SU-DHL-6 (cell line): ENCODE results near the gene NR5A2.

ENCODE experiments used
- EZH2phosphoT487 ChIP-seq: fragments of 200-600 bp; sonication (generic), shearing (Covaris generic); conservative IDR thresholded peaks from 2 replicates; pipeline ENCODE4 v1.6.1; 2018; ENCODE audit warnings: mild to moderate bottlenecking, antibody characterized with exemption, low read length, moderate library complexity, mixed read lengths
- TF ChIP-seq, protein P1 (sequence below): fragments of 200-600 bp; sonication (generic); IDR thresholded peaks from one replicate; pipeline ENCODE4 v1.5.1; 2017; ENCODE audit warnings: antibody characterized with exemption, mild to moderate bottlenecking, low read length, moderate library complexity; ENCODE audit not compliant: insufficient read depth, poor library complexity, severe bottlenecking

DNA sequence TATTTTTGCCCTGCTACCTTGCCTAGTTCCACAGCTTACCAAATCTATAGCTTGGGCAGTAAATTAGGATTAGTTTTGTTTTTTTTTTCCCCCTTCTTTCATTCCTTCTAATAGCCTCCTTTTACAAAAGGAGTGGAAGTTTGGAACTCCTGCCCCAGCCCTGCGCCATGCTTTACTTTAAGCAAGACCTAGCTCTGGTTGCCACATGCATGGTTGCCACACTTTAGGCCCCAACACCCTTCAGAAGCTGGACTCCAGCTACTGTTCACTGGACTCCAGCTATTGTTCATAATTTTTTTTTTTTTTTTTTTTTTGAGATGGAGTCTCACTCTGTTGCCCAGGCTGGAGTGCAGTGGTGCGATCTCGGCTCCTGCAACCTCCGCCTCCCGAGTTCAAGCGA is 115.8 kb downstream of the NR5A2 start:
- TF ChIP-seq, protein P1, sequence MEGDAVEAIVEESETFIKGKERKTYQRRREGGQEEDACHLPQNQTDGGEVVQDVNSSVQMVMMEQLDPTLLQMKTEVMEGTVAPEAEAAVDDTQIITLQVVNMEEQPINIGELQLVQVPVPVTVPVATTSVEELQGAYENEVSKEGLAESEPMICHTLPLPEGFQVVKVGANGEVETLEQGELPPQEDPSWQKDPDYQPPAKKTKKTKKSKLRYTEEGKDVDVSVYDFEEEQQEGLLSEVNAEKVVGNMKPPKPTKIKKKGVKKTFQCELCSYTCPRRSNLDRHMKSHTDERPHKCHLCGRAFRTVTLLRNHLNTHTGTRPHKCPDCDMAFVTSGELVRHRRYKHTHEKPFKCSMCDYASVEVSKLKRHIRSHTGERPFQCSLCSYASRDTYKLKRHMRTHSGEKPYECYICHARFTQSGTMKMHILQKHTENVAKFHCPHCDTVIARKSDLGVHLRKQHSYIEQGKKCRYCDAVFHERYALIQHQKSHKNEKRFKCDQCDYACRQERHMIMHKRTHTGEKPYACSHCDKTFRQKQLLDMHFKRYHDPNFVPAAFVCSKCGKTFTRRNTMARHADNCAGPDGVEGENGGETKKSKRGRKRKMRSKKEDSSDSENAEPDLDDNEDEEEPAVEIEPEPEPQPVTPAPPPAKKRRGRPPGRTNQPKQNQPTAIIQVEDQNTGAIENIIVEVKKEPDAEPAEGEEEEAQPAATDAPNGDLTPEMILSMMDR: no peak
- TF ChIP-seq EZH2phosphoT487: no peak
